Measurements from ENCODE around the gene AMOTL1. TPM values are rescaled to one million over a fixed set of nuclear protein-coding genes. Genes with fewer than 3 reads are reported as not detected.
A peak's percentile ranks its signal among the peaks of the same experiment; 100 is the strongest.

Gene AMOTL1
- polyA plus RNA-seq, 1 of the 3 experiments (the other 2 are of a cell fraction) = 10.7 TPM

DNA sequence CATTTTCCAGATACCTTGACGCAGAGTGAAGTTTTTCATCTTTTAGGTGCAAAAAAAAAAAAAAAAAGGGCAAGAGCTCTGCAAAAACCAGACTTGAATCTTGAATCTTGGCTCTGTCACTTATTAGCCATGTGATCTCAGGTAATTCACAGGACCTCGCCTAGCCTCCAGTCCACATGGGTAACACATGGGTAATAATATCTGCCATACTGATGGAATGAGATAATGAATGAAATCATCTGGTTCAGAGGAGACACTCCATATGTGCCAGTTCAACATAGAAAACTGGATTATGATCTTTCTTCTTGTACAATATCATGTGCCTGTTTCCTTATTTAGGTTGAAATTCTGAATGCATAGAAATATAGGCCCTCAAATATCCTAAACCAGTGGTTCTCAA lies 8.6 kb upstream of the AMOTL1 start:
- no peaks in the 10 kb centered on the region for H3K9me3 ChIP-seq
- ChIA-PET CTCF (interaction anchor here (0.7 to 1.5 kb wide), 4 partner anchors 15 to 330 kb away, joined by 3 to 6 read pairs (median 3); no protein-coding TSS in a partner anchor), POLR2A (interaction anchor here (0.6 to 0.8 kb wide), 3 partner anchors 8 to 29 kb away, joined by 3 to 4 read pairs (median 4); partner anchors contain the start of gene AMOTL1)
- no peak for TF ChIP-seq REST (IDR thresholded peaks at IDR 0.05; ENCODE audit: low read depth, low read length)
- TF ChIP-seq ZBTB33 (IDR thresholded peaks at IDR 0.05; ENCODE audit: borderline replicate concordance, low read depth) = no peak
- TF ChIP-seq NRF1 (IDR thresholded peaks at IDR 0.05; ENCODE audit: low read depth, low read length) = no peak
- no peak for TF ChIP-seq MEF2A (IDR thresholded peaks at IDR 0.05; ENCODE audit: borderline replicate concordance, low read depth)
- no peak for TF ChIP-seq GABPA (IDR thresholded peaks at IDR 0.05; ENCODE audit: low read depth)
- TF ChIP-seq EZH2phosphoT487 (IDR thresholded peaks at IDR 0.05; ENCODE audit: borderline replicate concordance, low read depth) = no peak
- TF ChIP-seq MXI1 (IDR thresholded peaks at IDR 0.05; ENCODE audit: low read depth, low read length) = peak; percentile 86; the same call in 1 of the 2 replicates
- TF ChIP-seq ELF1 (IDR thresholded peaks at IDR 0.05) = no peak
- no peak for TF ChIP-seq IRF3 (IDR thresholded peaks at IDR 0.05; ENCODE audit: low read depth, low read length)
- TF ChIP-seq FOSL2 (IDR thresholded peaks at IDR 0.05; ENCODE audit: borderline replicate concordance, low read depth) = no peak
- peak; percentile 12 for TF ChIP-seq CHD2 (IDR thresholded peaks at IDR 0.05; ENCODE audit: low read length, partially characterized antibody)
- no peak for TF ChIP-seq CTCF (IDR thresholded peaks at IDR 0.05)
- no peak for TF ChIP-seq RAD21 (IDR thresholded peaks at IDR 0.05; ENCODE audit: low read length)
- peak; percentile 70; the same call in 1 of the 2 replicates for TF ChIP-seq RCOR1 (IDR thresholded peaks at IDR 0.05; ENCODE audit: low read length)
- no peak for TF ChIP-seq JUND (IDR thresholded peaks at IDR 0.05)
- no peak for TF ChIP-seq SIN3A (IDR thresholded peaks at IDR 0.05; ENCODE audit: borderline replicate concordance, low read depth, low read length)
- TF ChIP-seq TEAD4 (IDR thresholded peaks at IDR 0.05; ENCODE audit: borderline replicate concordance, insufficient read depth) = no peak
- no peak for TF ChIP-seq POLR2AphosphoS5 (IDR thresholded peaks at IDR 0.05; ENCODE audit: low read depth, low read length)
- TF ChIP-seq RFX5 (IDR thresholded peaks at IDR 0.05; ENCODE audit: low read length) = no peak
- peak; percentile 74 for TF ChIP-seq GATA2 (CRISPR knock-in tag; IDR thresholded peaks at IDR 0.05)
- no peak for TF ChIP-seq USF1 (IDR thresholded peaks at IDR 0.05; ENCODE audit: borderline replicate concordance, low read depth)
- no peak for TF ChIP-seq RXRA (IDR thresholded peaks at IDR 0.05; ENCODE audit: borderline replicate concordance, low read depth)
- TF ChIP-seq SMC3 (IDR thresholded peaks at IDR 0.05; ENCODE audit: low read depth, low read length) = no peak
- TF ChIP-seq MAX (IDR thresholded peaks at IDR 0.05; ENCODE audit: low read depth) = no peak
- TF ChIP-seq YY1 (IDR thresholded peaks at IDR 0.05; ENCODE audit: low read depth) = no peak
- TF ChIP-seq FOXJ3 (CRISPR knock-in tag; IDR thresholded peaks at IDR 0.05) = no peak

More for the DNA sequence above, 8.6 kb upstream of the AMOTL1 start:
- 89% methylated on average over 2 of the region's 2 CpGs for WGBS (ENCODE audit: low lambda C conversion rate)
- no peaks in the 10 kb centered on the region for H3K9me2 ChIP-seq
- H3F3A ChIP-seq (replicated peaks; ENCODE audit: insufficient read depth) = no peaks in the 10 kb centered on the region
- no peak overlapping the region for H3K4me3 ChIP-seq (ENCODE audit: low read depth in 2 of 2, low read length in 1 of 2)
- no peaks in the 10 kb centered on the region; a peak in 3 of 4 replicates for H3K4me1 ChIP-seq (ENCODE audit: control insufficient read depth in 1 of 2, insufficient read depth in 2 of 2, low read depth in 1 of 2, low read length in 1 of 2)
- no peak overlapping the region for H3K9ac ChIP-seq
- H4K20me1 ChIP-seq (ENCODE audit: insufficient read depth) = no peaks in the 10 kb centered on the region
- H3K36me3 ChIP-seq (replicated peaks in 1 of 2; ENCODE audit: control insufficient read depth in 1 of 2, insufficient read depth in 2 of 2, low read length in 1 of 2) = no peaks in the 10 kb centered on the region
- DNase-seq = peak; percentile 54
- no peaks in the 10 kb centered on the region for H3K27me3 ChIP-seq (ENCODE audit: insufficient read depth)
- no peak overlapping the region for H2AFZ ChIP-seq (ENCODE audit: low read depth)
- H3K4me2 ChIP-seq = no peak overlapping the region
- no peak overlapping the region for H3K27ac ChIP-seq (ENCODE audit: low read depth in 2 of 2, low read length in 1 of 2)
- no peaks in the 10 kb centered on the region for H3K79me2 ChIP-seq (ENCODE audit: insufficient read depth)
